GM12864 (cell line): ENCODE measurements around the gene HARS2.

Source experiments
- DNase-seq: peaks from one replicate; pipeline ENCODE4 v3.0.0-alpha.2; 2011; ENCODE audit warnings: low read depth
- H3K4me3 ChIP-seq: 2 replicates; pipeline ENCODE4 v1.5.1; 2011; ENCODE audit warnings: mild to moderate bottlenecking, low read depth, low read length, control low read depth
- TF ChIP-seq, protein P1 (sequence below): IDR thresholded peaks from 2 replicates; pipeline ENCODE4 v1.5.1; 2011; ENCODE audit warnings: low read depth, mild to moderate bottlenecking, moderate library complexity, low read length, control low read depth, inconsistent platforms; ENCODE audit errors: missing control alignments

The HARS2 gene

GRCh38 chr5:140674629-140675028 is 16.6 kb upstream of the HARS2 start:
- DNase-seq: no peak
- TF ChIP-seq, protein P1, sequence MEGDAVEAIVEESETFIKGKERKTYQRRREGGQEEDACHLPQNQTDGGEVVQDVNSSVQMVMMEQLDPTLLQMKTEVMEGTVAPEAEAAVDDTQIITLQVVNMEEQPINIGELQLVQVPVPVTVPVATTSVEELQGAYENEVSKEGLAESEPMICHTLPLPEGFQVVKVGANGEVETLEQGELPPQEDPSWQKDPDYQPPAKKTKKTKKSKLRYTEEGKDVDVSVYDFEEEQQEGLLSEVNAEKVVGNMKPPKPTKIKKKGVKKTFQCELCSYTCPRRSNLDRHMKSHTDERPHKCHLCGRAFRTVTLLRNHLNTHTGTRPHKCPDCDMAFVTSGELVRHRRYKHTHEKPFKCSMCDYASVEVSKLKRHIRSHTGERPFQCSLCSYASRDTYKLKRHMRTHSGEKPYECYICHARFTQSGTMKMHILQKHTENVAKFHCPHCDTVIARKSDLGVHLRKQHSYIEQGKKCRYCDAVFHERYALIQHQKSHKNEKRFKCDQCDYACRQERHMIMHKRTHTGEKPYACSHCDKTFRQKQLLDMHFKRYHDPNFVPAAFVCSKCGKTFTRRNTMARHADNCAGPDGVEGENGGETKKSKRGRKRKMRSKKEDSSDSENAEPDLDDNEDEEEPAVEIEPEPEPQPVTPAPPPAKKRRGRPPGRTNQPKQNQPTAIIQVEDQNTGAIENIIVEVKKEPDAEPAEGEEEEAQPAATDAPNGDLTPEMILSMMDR: no peak
- H3K4me3 ChIP-seq: no peak overlapping the region

GRCh38 chr5:140677947-140678346 is 13.3 kb upstream of the HARS2 start:
- TF ChIP-seq, protein P1: no peak
- no peak overlapping the region for H3K4me3 ChIP-seq
- no peak for DNase-seq

- TF ChIP-seq, protein P1: no peak
- no peak for DNase-seq
Observed at GRCh38 chr5:140678993-140679392, 12.3 kb upstream of the HARS2 start.

DNA sequence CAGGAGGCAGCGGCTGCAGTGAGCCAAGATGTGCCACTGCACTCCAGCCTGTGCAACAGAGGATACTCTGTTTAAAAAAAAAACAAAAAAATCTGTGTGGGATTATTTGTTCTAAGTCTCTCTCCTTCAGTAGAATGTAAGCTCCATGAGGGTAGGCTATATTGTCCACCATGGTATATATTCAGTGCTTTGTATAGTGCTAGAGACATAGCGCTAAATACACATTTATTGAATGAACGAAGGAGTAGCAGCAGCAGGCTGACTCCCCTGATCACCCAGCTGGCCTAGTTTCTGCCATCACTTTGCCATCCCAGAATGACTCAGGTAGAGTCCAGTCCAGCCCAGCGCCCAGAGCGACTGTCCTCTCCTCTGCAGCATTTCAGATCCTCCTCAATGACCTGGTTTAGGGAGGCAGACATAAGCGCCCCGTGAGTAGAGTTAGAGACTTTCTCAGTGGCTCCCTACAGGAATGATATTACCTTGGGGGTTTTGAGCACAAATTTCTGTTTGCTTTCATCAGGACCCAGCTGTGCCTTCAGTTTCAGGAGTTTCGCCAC is 801 bp upstream of the HARS2 start:
- TF ChIP-seq, protein P1: no peak
- H3K4me3 ChIP-seq: peak overlapping the region; percentile 89
- no peak for DNase-seq

More at GRCh38 chr5:140678993-140679392, 12.3 kb upstream of the HARS2 start:
- H3K4me3 ChIP-seq: no peak overlapping the region

DNA sequence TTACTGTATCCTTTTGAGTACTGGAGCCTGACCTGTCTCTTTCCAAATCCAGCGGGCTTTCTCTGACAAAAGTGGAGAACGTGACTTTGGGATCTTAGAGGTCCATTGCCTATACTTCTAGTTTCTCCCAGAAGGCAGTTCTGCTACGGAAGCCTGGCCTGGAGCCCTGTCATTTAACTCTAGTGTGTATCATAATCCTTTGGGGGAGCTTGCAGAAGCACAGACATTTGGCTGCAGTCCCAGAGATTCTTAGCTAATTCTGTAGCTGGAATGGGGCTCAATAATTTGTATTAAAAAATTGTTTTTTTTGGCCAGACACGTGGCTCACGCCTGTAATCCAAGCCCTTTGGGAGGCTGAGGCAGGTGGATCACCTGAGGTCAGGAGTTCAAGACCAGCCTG is 3.0 kb downstream of the HARS2 start:
- TF ChIP-seq, protein P1: no peak
- DNase-seq: no peak

DNA sequence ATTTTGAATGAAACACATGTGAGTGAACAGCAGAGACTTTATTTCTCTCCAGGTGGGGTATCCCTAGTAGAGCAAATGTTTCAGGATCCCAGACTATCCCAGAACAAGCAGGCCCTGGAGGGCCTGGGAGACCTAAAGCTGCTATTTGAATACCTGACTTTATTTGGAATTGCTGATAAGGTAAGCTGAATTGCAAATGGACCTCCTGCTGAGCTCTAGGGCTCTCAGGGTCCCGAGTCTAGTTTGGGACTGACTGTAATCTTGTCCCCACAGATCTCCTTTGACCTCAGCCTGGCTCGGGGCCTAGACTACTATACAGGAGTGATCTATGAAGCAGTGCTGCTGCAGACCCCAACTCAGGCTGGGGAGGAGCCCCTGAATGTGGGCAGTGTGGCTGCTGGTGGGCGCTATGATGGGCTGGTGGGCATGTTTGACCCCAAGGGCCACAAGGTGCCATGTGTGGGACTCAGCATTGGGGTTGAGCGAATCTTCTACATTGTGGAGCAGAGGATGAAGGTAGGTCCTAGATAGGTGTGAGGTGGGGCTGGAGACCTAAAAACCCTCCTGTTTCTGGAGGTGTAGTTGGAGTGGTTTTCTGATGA is 5.7 kb downstream of the HARS2 start:
- TF ChIP-seq, protein P1: no peak
- no peak overlapping the region for H3K4me3 ChIP-seq
- DNase-seq: no peak

More for the DNA sequence above, 3.0 kb downstream of the HARS2 start:
- H3K4me3 ChIP-seq: no peak overlapping the region
